ENCODE measurements around the gene TPSB2.
"Not testable (repeated sequence)": the region's sequence is repeated elsewhere in the genome, so short reads cannot be mapped to it uniquely, and the experiment has no call there.

TPSB2 gene

GRCh38 chr16:1245452-1246020, 15.6 kb upstream of the TPSB2 start:
- Histone ChIP-seq H3K4me1 (ENCODE audit: control insufficient read depth, insufficient read depth, low read length) (no peaks in the 10 kb centered on the region), H3K27me3 (ENCODE audit: control insufficient read depth, insufficient read depth, low read length) (peaks cover 16% of the 10 kb centered on the region), H3K9me3 (ENCODE audit: control insufficient read depth, insufficient read depth, low read length) (no peaks in the 10 kb centered on the region), H3K4me3 (ENCODE audit: low read depth, low read length) (no peak overlapping the region), H3K36me3 (ENCODE audit: control insufficient read depth, insufficient read depth, low read length) (no peaks in the 10 kb centered on the region), H3K9ac (ENCODE audit: low read depth, low read length) (no peak overlapping the region)

GRCh38 chr16:1244881-1245280, 14.9 kb upstream of the TPSB2 start:
- H3K4me3 ChIP-seq (ENCODE audit: low read depth, low read length) = no peak overlapping the region
- H3K4me1 ChIP-seq (ENCODE audit: control insufficient read depth, insufficient read depth, low read length) = no peaks in the 10 kb centered on the region
- no peak overlapping the region for H3K9ac ChIP-seq (ENCODE audit: low read depth, low read length)
- no peaks in the 10 kb centered on the region for H3K9me3 ChIP-seq (ENCODE audit: control insufficient read depth, insufficient read depth, low read length)
- peaks cover 16% of the 10 kb centered on the region for H3K27me3 ChIP-seq (ENCODE audit: control insufficient read depth, insufficient read depth, low read length)
- no peaks in the 10 kb centered on the region for H3K36me3 ChIP-seq (ENCODE audit: control insufficient read depth, insufficient read depth, low read length)

- not testable (repeated sequence) for H3K4me1 ChIP-seq (ENCODE audit: control insufficient read depth, insufficient read depth, low read length); H3K9ac ChIP-seq (ENCODE audit: low read depth, low read length); H3K36me3 ChIP-seq (ENCODE audit: control insufficient read depth, insufficient read depth, low read length); H3K9me3 ChIP-seq (ENCODE audit: control insufficient read depth, insufficient read depth, low read length); H3K4me3 ChIP-seq (ENCODE audit: low read depth, low read length)
- H3K27me3 ChIP-seq (ENCODE audit: control insufficient read depth, insufficient read depth, low read length) = peaks cover 16% of the 10 kb centered on the region
Observed at GRCh38 chr16:1243907-1244850, 14.2 kb upstream of the TPSB2 start.

GRCh38 chr16:1243363-1243762, 13.4 kb upstream of the TPSB2 start:
- not testable (repeated sequence) for H3K4me1 ChIP-seq (ENCODE audit: control insufficient read depth, insufficient read depth, low read length); H3K9me3 ChIP-seq (ENCODE audit: control insufficient read depth, insufficient read depth, low read length); H3K36me3 ChIP-seq (ENCODE audit: control insufficient read depth, insufficient read depth, low read length); H3K4me3 ChIP-seq (ENCODE audit: low read depth, low read length); H3K9ac ChIP-seq (ENCODE audit: low read depth, low read length)
- H3K27me3 ChIP-seq (ENCODE audit: control insufficient read depth, insufficient read depth, low read length) = peaks cover 16% of the 10 kb centered on the region

GRCh38 chr16:1241081-1241480, 11.1 kb upstream of the TPSB2 start:
- not testable (repeated sequence) for H3K4me3 ChIP-seq (ENCODE audit: low read depth, low read length); H3K4me1 ChIP-seq (ENCODE audit: control insufficient read depth, insufficient read depth, low read length); H3K36me3 ChIP-seq (ENCODE audit: control insufficient read depth, insufficient read depth, low read length); H3K27me3 ChIP-seq (ENCODE audit: control insufficient read depth, insufficient read depth, low read length); H3K9me3 ChIP-seq (ENCODE audit: control insufficient read depth, insufficient read depth, low read length); H3K9ac ChIP-seq (ENCODE audit: low read depth, low read length)

- H3K36me3 ChIP-seq (ENCODE audit: control insufficient read depth, insufficient read depth, low read length); H3K4me1 ChIP-seq (ENCODE audit: control insufficient read depth, insufficient read depth, low read length); H3K9ac ChIP-seq (ENCODE audit: low read depth, low read length); H3K4me3 ChIP-seq (ENCODE audit: low read depth, low read length); H3K9me3 ChIP-seq (ENCODE audit: control insufficient read depth, insufficient read depth, low read length); H3K27me3 ChIP-seq (ENCODE audit: control insufficient read depth, insufficient read depth, low read length): not testable (repeated sequence)
Observed at GRCh38 chr16:1240436-1240835, 10.5 kb upstream of the TPSB2 start, which contains the start of gene TPSAB1. Gene TPSAB1, plus strand, starts transcription at chr16:1240705. Its CDS starts 234 bp downstream, at chr16:1240939.

GRCh38 chr16:1239575-1239974, 9.6 kb upstream of the TPSB2 start:
- not testable (repeated sequence) for H3K9me3 ChIP-seq (ENCODE audit: control insufficient read depth, insufficient read depth, low read length); H3K4me3 ChIP-seq (ENCODE audit: low read depth, low read length); H3K4me1 ChIP-seq (ENCODE audit: control insufficient read depth, insufficient read depth, low read length); H3K27me3 ChIP-seq (ENCODE audit: control insufficient read depth, insufficient read depth, low read length); H3K9ac ChIP-seq (ENCODE audit: low read depth, low read length); H3K36me3 ChIP-seq (ENCODE audit: control insufficient read depth, insufficient read depth, low read length)

- H3K4me1 ChIP-seq (ENCODE audit: control insufficient read depth, insufficient read depth, low read length) = not testable (repeated sequence)
Observed at GRCh38 chr16:1238909-1239308, 8.9 kb upstream of the TPSB2 start.

GRCh38 chr16:1237990-1238389, 8.0 kb upstream of the TPSB2 start:
- no peak overlapping the region for H3K4me3 ChIP-seq (ENCODE audit: low read depth, low read length)
- no peaks in the 10 kb centered on the region for H3K4me1 ChIP-seq (ENCODE audit: control insufficient read depth, insufficient read depth, low read length)

More at GRCh38 chr16:1238909-1239308, 8.9 kb upstream of the TPSB2 start:
- H3K9ac ChIP-seq (ENCODE audit: low read depth, low read length); H3K4me3 ChIP-seq (ENCODE audit: low read depth, low read length); H3K27me3 ChIP-seq (ENCODE audit: control insufficient read depth, insufficient read depth, low read length); H3K9me3 ChIP-seq (ENCODE audit: control insufficient read depth, insufficient read depth, low read length); H3K36me3 ChIP-seq (ENCODE audit: control insufficient read depth, insufficient read depth, low read length): not testable (repeated sequence)

GRCh38 chr16:1236659-1237058, 6.7 kb upstream of the TPSB2 start:
- not testable (repeated sequence) for H3K27me3 ChIP-seq (ENCODE audit: control insufficient read depth, insufficient read depth, low read length)

More at GRCh38 chr16:1237990-1238389, 8.0 kb upstream of the TPSB2 start:
- H3K36me3 ChIP-seq (ENCODE audit: control insufficient read depth, insufficient read depth, low read length) = no peaks in the 10 kb centered on the region
- peaks cover 5% of the 10 kb centered on the region for H3K27me3 ChIP-seq (ENCODE audit: control insufficient read depth, insufficient read depth, low read length)
- no peaks in the 10 kb centered on the region for H3K9me3 ChIP-seq (ENCODE audit: control insufficient read depth, insufficient read depth, low read length)
- no peak overlapping the region for H3K9ac ChIP-seq (ENCODE audit: low read depth, low read length)

GRCh38 chr16:1232049-1232748, 2.2 kb upstream of the TPSB2 start:
- H3K4me1 ChIP-seq (ENCODE audit: control insufficient read depth, insufficient read depth, low read length); H3K4me3 ChIP-seq (ENCODE audit: low read depth, low read length); H3K36me3 ChIP-seq (ENCODE audit: control insufficient read depth, insufficient read depth, low read length); H3K27me3 ChIP-seq (ENCODE audit: control insufficient read depth, insufficient read depth, low read length); H3K9ac ChIP-seq (ENCODE audit: low read depth, low read length); H3K9me3 ChIP-seq (ENCODE audit: control insufficient read depth, insufficient read depth, low read length): not testable (repeated sequence)

More at GRCh38 chr16:1236659-1237058, 6.7 kb upstream of the TPSB2 start:
- H3K4me3 ChIP-seq (ENCODE audit: low read depth, low read length); H3K4me1 ChIP-seq (ENCODE audit: control insufficient read depth, insufficient read depth, low read length); H3K36me3 ChIP-seq (ENCODE audit: control insufficient read depth, insufficient read depth, low read length); H3K9me3 ChIP-seq (ENCODE audit: control insufficient read depth, insufficient read depth, low read length); H3K9ac ChIP-seq (ENCODE audit: low read depth, low read length): not testable (repeated sequence)

- H3K4me1 ChIP-seq (ENCODE audit: control insufficient read depth, insufficient read depth, low read length); H3K9me3 ChIP-seq (ENCODE audit: control insufficient read depth, insufficient read depth, low read length); H3K4me3 ChIP-seq (ENCODE audit: low read depth, low read length); H3K9ac ChIP-seq (ENCODE audit: low read depth, low read length); H3K27me3 ChIP-seq (ENCODE audit: control insufficient read depth, insufficient read depth, low read length); H3K36me3 ChIP-seq (ENCODE audit: control insufficient read depth, insufficient read depth, low read length): not testable (repeated sequence)
Observed at GRCh38 chr16:1231301-1231700, 1.3 kb upstream of the TPSB2 start.
